GM23338 (cell line): Measurements from ENCODE around the gene ADRA2B. TPM values are rescaled to one million over a fixed set of nuclear protein-coding genes. Genes with fewer than 3 reads are reported as not detected.

ENCODE experiments used
- ATAC-seq: fragments of 200-7000 bp; cut with Tn5 transposase; 3 replicates; pipeline ENCODE4 v1.9.1; 2020
- DNase-seq: peaks from one replicate; pipeline ENCODE4 v3.0.0-alpha.2; 2015; ENCODE audit warnings: low spot score
- H2AFZ ChIP-seq: fragments of 200-600 bp; sonication (generic); 2 replicates; pipeline ENCODE4 v1.8.0; 2016; ENCODE audit warnings: antibody characterized with exemption, mild to moderate bottlenecking, moderate library complexity
- H3F3A ChIP-seq: fragments of 200-600 bp; sonication (generic); replicated peaks from 2 replicates; pipeline ENCODE4 v1.8.0; 2017; ENCODE audit warnings: antibody characterized with exemption, mixed run types, low read depth
- H3K27ac ChIP-seq: fragments of 200-600 bp; sonication (generic); 2 replicates; pipeline ENCODE4 v1.6.1; 2016; ENCODE audit warnings: low read depth
- H3K27me3 ChIP-seq: fragments of 200-600 bp; sonication (generic); 2 replicates; pipeline ENCODE4 v1.8.0; 2016; ENCODE audit warnings: mild to moderate bottlenecking, mixed run types, moderate library complexity; ENCODE audit not compliant: insufficient read depth
- H3K36me3 ChIP-seq: fragments of 200-600 bp; sonication (generic); 2 replicates; pipeline ENCODE4 v1.8.0; 2016; ENCODE audit warnings: mild to moderate bottlenecking; ENCODE audit not compliant: insufficient read depth
- H3K4me1 ChIP-seq: fragments of 200-600 bp; sonication (generic); 2 replicates; pipeline ENCODE4 v1.8.0; 2016; ENCODE audit warnings: mild to moderate bottlenecking, moderate library complexity; ENCODE audit not compliant: insufficient read depth
- H3K4me2 ChIP-seq: fragments of 200-600 bp; sonication (generic); 2 replicates; pipeline ENCODE4 v1.7.1; 2017; ENCODE audit warnings: mixed run types
- H3K4me3 ChIP-seq: fragments of 200-600 bp; sonication (generic); 2 replicates; pipeline ENCODE4 v1.6.1; 2016; ENCODE audit warnings: mixed run types
- H3K79me2 ChIP-seq: fragments of 200-600 bp; sonication (generic); replicated peaks from 2 replicates; pipeline ENCODE4 v1.8.0; 2017; ENCODE audit warnings: mild to moderate bottlenecking; ENCODE audit not compliant: insufficient read depth
- H3K9me2 ChIP-seq: fragments of 200-600 bp; sonication (generic); 2 replicates; pipeline ENCODE4 v1.8.0; 2017; ENCODE audit not compliant: insufficient read depth
- H4K20me1 ChIP-seq: fragments of 200-600 bp; sonication (generic); replicated peaks from 2 replicates; pipeline ENCODE4 v1.8.0; 2017; ENCODE audit warnings: mild to moderate bottlenecking; ENCODE audit not compliant: insufficient read depth
- H3K27ac Mint-ChIP-seq: 2 replicates; pipeline ENCODE4 v1.8.0; 2020; ENCODE audit warnings: inconsistent platforms, mild to moderate bottlenecking, moderate library complexity, mixed read lengths
- H3K27me3 Mint-ChIP-seq: 3 replicates; pipeline ENCODE4 v1.8.0; 2022; ENCODE audit warnings: low read depth, mild to moderate bottlenecking, moderate library complexity, mixed read lengths, inconsistent platforms; ENCODE audit not compliant: insufficient read depth, poor library complexity
- H3K36me3 Mint-ChIP-seq: 3 replicates; pipeline ENCODE4 v1.8.0; 2021; ENCODE audit warnings: low read depth, mild to moderate bottlenecking, inconsistent platforms, moderate library complexity, mixed read lengths
- H3K4me1 Mint-ChIP-seq: 3 replicates; pipeline ENCODE4 v1.8.0; 2020; ENCODE audit warnings: mild to moderate bottlenecking, inconsistent platforms, mixed read lengths
- H3K4me3 Mint-ChIP-seq: 3 replicates; pipeline ENCODE4 v1.8.0; 2021; ENCODE audit warnings: moderate library complexity, mild to moderate bottlenecking, inconsistent platforms, mixed read lengths
- H3K9me3 Mint-ChIP-seq: 3 replicates; pipeline ENCODE4 v1.8.0; 2020; ENCODE audit warnings: moderate library complexity, mild to moderate bottlenecking, inconsistent platforms, mixed read lengths
- CREB1 ChIP-seq: fragments of 250-450 bp; sonication (Bioruptor Pico); IDR thresholded peaks from 2 replicates; pipeline ENCODE4 v1.5.0; 2020; ENCODE audit warnings: low read depth, mild to moderate bottlenecking, moderate library complexity
- EZH2phosphoT487 ChIP-seq: fragments of 200-600 bp; sonication (generic); IDR thresholded peaks from one replicate; pipeline ENCODE4 v1.8.1; 2018; ENCODE audit warnings: antibody characterized with exemption; ENCODE audit not compliant: unreplicated experiment
- NANOG ChIP-seq: IDR thresholded peaks from 2 replicates; pipeline ENCODE4 v1.6.1; 2016; ENCODE audit warnings: antibody characterized with exemption, borderline replicate concordance
- STAT1 ChIP-seq: IDR thresholded peaks from one replicate; pipeline ENCODE4 v1.6.1; 2016; ENCODE audit warnings: antibody characterized with exemption; ENCODE audit not compliant: unreplicated experiment
- ZNF331 ChIP-seq: fragments of 250-450 bp; sonication (Bioruptor Pico); IDR thresholded peaks from 2 replicates; pipeline ENCODE4 v1.5.0; 2020; ENCODE audit warnings: low read depth, mild to moderate bottlenecking, moderate library complexity
- polyA plus RNA-seq: library from polyadenylated mRNA; unstranded; fragments of >200 nt; fragmentation: Nextera tagmentation; extraction: Ambion mirVana; gene quantifications from 2 replicates; pipeline ENCODE4 v1.2.1, GENCODE V29; 2016
- total RNA-seq: library from RNA; depleted of rRNA; stranded (reverse); fragments of >200 nt; shearing (Covaris generic); gene quantifications from 2 replicates; pipeline ENCODE4 v1.2.3, GENCODE V29; 2014
- TF ChIP-seq, protein P1 (sequence below): fragments of 250-450 bp; sonication (Bioruptor Pico); IDR thresholded peaks from 2 replicates; pipeline ENCODE4 v1.5.0; 2020; ENCODE audit warnings: mild to moderate bottlenecking, moderate library complexity
- TF ChIP-seq, protein P2 (sequence below): IDR thresholded peaks from 2 replicates; pipeline ENCODE4 v1.6.1; 2016; ENCODE audit warnings: antibody characterized with exemption

Gene ADRA2B
- total and polyA plus RNA-seq, 2 experiments from 2014 or later: 1.7 to 5.9 TPM

- TF ChIP-seq, protein P1, sequence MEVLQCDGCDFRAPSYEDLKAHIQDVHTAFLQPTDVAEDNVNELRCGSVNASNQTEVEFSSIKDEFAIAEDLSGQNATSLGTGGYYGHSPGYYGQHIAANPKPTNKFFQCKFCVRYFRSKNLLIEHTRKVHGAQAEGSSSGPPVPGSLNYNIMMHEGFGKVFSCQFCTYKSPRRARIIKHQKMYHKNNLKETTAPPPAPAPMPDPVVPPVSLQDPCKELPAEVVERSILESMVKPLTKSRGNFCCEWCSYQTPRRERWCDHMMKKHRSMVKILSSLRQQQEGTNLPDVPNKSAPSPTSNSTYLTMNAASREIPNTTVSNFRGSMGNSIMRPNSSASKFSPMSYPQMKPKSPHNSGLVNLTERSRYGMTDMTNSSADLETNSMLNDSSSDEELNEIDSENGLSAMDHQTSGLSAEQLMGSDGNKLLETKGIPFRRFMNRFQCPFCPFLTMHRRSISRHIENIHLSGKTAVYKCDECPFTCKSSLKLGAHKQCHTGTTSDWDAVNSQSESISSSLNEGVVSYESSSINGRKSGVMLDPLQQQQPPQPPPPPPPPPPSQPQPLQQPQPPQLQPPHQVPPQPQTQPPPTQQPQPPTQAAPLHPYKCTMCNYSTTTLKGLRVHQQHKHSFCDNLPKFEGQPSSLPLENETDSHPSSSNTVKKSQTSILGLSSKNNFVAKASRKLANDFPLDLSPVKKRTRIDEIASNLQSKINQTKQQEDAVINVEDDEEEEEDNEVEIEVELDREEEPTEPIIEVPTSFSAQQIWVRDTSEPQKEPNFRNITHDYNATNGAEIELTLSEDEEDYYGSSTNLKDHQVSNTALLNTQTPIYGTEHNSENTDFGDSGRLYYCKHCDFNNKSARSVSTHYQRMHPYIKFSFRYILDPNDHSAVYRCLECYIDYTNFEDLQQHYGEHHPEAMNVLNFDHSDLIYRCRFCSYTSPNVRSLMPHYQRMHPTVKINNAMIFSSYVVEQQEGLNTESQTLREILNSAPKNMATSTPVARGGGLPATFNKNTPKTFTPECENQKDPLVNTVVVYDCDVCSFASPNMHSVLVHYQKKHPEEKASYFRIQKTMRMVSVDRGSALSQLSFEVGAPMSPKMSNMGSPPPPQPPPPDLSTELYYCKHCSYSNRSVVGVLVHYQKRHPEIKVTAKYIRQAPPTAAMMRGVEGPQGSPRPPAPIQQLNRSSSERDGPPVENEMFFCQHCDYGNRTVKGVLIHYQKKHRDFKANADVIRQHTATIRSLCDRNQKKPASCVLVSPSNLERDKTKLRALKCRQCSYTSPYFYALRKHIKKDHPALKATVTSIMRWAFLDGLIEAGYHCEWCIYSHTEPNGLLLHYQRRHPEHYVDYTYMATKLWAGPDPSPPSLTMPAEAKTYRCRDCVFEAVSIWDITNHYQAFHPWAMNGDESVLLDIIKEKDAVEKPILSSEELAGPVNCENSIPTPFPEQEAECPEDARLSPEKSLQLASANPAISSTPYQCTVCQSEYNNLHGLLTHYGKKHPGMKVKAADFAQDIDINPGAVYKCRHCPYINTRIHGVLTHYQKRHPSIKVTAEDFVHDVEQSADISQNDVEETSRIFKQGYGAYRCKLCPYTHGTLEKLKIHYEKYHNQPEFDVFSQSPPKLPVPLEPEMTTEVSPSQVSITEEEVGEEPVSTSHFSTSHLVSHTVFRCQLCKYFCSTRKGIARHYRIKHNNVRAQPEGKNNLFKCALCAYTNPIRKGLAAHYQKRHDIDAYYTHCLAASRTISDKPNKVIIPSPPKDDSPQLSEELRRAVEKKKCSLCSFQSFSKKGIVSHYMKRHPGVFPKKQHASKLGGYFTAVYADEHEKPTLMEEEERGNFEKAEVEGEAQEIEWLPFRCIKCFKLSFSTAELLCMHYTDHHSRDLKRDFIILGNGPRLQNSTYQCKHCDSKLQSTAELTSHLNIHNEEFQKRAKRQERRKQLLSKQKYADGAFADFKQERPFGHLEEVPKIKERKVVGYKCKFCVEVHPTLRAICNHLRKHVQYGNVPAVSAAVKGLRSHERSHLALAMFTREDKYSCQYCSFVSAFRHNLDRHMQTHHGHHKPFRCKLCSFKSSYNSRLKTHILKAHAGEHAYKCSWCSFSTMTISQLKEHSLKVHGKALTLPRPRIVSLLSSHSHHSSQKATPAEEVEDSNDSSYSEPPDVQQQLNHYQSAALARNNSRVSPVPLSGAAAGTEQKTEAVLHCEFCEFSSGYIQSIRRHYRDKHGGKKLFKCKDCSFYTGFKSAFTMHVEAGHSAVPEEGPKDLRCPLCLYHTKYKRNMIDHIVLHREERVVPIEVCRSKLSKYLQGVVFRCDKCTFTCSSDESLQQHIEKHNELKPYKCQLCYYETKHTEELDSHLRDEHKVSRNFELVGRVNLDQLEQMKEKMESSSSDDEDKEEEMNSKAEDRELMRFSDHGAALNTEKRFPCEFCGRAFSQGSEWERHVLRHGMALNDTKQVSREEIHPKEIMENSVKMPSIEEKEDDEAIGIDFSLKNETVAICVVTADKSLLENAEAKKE (CRISPR knock-in tag): no peak
- TF ChIP-seq EZH2phosphoT487 (no peak), NANOG (no peak), STAT1 (no peak)
These were observed 42.2 kb upstream of the ADRA2B start (continued) for GRCh38 chr2:96158554-96158940.

- H3K36me3 Mint-ChIP-seq: no peaks in the 10 kb centered on the region; the same call in 2 of the 3 replicates
- peaks cover 7% of the 10 kb centered on the region for H3K27me3 Mint-ChIP-seq
- Histone ChIP-seq H3K4me2 (no peak overlapping the region), H3K27ac (no peak overlapping the region), H2AFZ (peak overlapping the region; percentile 81), H3K9me2 (no peaks in the 10 kb centered on the region), H3K27me3 (no peaks in the 10 kb centered on the region), H3K36me3 (no peaks in the 10 kb centered on the region), H3K4me3 (no peak overlapping the region), H4K20me1 (no peaks in the 10 kb centered on the region), H3K4me1 (peaks cover 8% of the 10 kb centered on the region; the same call in 1 of the 2 replicates), H3K79me2 (no peaks in the 10 kb centered on the region), H3F3A (no peaks in the 10 kb centered on the region)
- ATAC-seq (peak; percentile 13), DNase-seq (no peak)
- H3K27ac Mint-ChIP-seq: no peak overlapping the region
- no peaks in the 10 kb centered on the region for H3K9me3 Mint-ChIP-seq
- H3K4me1 Mint-ChIP-seq: peaks cover 19% of the 10 kb centered on the region
- no peak overlapping the region for H3K4me3 Mint-ChIP-seq
- TF ChIP-seq, protein P1 (CRISPR knock-in tag): no peak
- TF ChIP-seq, protein P2, sequence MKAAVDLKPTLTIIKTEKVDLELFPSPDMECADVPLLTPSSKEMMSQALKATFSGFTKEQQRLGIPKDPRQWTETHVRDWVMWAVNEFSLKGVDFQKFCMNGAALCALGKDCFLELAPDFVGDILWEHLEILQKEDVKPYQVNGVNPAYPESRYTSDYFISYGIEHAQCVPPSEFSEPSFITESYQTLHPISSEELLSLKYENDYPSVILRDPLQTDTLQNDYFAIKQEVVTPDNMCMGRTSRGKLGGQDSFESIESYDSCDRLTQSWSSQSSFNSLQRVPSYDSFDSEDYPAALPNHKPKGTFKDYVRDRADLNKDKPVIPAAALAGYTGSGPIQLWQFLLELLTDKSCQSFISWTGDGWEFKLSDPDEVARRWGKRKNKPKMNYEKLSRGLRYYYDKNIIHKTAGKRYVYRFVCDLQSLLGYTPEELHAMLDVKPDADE: no peak
- no peak for TF ChIP-seq NANOG
- TF ChIP-seq ZNF331 (CRISPR knock-in tag): no peak
- no peak for TF ChIP-seq EZH2phosphoT487
- no peak for TF ChIP-seq CREB1
These were observed 41.5 kb upstream of the ADRA2B start for GRCh38 chr2:96157649-96158553.
